Kidney epithelial cell (primary cell): ENCODE measurements around the gene KIAA1614. TPM values are rescaled to one million over a fixed set of nuclear protein-coding genes. Genes with fewer than 3 reads are reported as not detected.
A peak's percentile ranks its signal among the peaks of the same experiment; 100 is the strongest.

Source experiments
- DNase-seq: peaks from one replicate; pipeline ENCODE4 v3.0.0-alpha.2; 2010; ENCODE audit warnings: low read depth
- H3K27me3 ChIP-seq: 2 replicates; pipeline ENCODE4 v1.6.0; 2011; ENCODE audit warnings: low read length; ENCODE audit not compliant: control insufficient read depth, insufficient read depth
- H3K36me3 ChIP-seq: 2 replicates; pipeline ENCODE4 v1.5.1; 2011; ENCODE audit warnings: low read length; ENCODE audit not compliant: control insufficient read depth, insufficient read depth
- H3K4me3 ChIP-seq: 2 replicates; pipeline ENCODE4 v1.5.1; 2011; ENCODE audit warnings: low read depth, mild to moderate bottlenecking, control low read depth, low read length
- CTCF ChIP-seq: IDR thresholded peaks from 2 replicates; pipeline ENCODE4 v1.5.1; 2011; ENCODE audit warnings: mild to moderate bottlenecking, moderate library complexity, low read length, control low read depth, inconsistent platforms; ENCODE audit not compliant: insufficient read depth, poor library complexity, severe bottlenecking
- total RNA-seq: library from RNA; depleted of rRNA; stranded (reverse); fragments of >200 nt; gene quantifications from 2 replicates; pipeline ENCODE4 v1.2.3, GENCODE V29; 2015

KIAA1614 gene
- total RNA-seq, 1 donor from 2014 or later = 10.2 TPM

GRCh38 chr1:180923021-180923841, 10.5 kb downstream of the KIAA1614 start:
- no peak for TF ChIP-seq CTCF
- DNase-seq = peak; percentile 62
- Histone ChIP-seq H3K27me3 (peaks cover 6% of the 10 kb centered on the region), H3K36me3 (no peaks in the 10 kb centered on the region), H3K4me3 (no peak overlapping the region)

GRCh38 chr1:180923887-180924286, 11.2 kb downstream of the KIAA1614 start:
- TF ChIP-seq CTCF = no peak
- H3K4me3 ChIP-seq = no peak overlapping the region

GRCh38 chr1:180924939-180925338, 12.2 kb downstream of the KIAA1614 start:
- Histone ChIP-seq H3K4me3 (no peak overlapping the region), H3K27me3 (peaks cover 6% of the 10 kb centered on the region), H3K36me3 (no peaks in the 10 kb centered on the region)
- DNase-seq = no peak
- TF ChIP-seq CTCF = no peak

More at GRCh38 chr1:180923887-180924286, 11.2 kb downstream of the KIAA1614 start:
- no peak for DNase-seq
- Histone ChIP-seq H3K36me3 (no peaks in the 10 kb centered on the region), H3K27me3 (peaks cover 6% of the 10 kb centered on the region)

- Histone ChIP-seq H3K4me3 (no peak overlapping the region), H3K36me3 (no peaks in the 10 kb centered on the region), H3K27me3 (peaks cover 6% of the 10 kb centered on the region)
- TF ChIP-seq CTCF = no peak
- DNase-seq = no peak
Observed at GRCh38 chr1:180925471-180926051, 12.9 kb downstream of the KIAA1614 start.

- no peak for TF ChIP-seq CTCF
- Histone ChIP-seq H3K36me3 (no peaks in the 10 kb centered on the region), H3K4me3 (no peak overlapping the region), H3K27me3 (peaks cover 6% of the 10 kb centered on the region)
- DNase-seq = no peak
Observed at GRCh38 chr1:180926164-180926981, 13.7 kb downstream of the KIAA1614 start.
